Activated CD4-positive, alpha-beta memory T cell treated with anti-CD3 and anti-CD28 coated beads for 36 hours (primary cell): ENCODE measurements around the gene JAZF1. TPM values are rescaled to one million over a fixed set of nuclear protein-coding genes. Genes with fewer than 3 reads are reported as not detected.

Source experiments
- CTCF ChIA-PET: fragments of 350-600 bp; sonication (Branson Sonifier 250); formaldehyde crosslinking; loops from one replicate; lab custom pipeline; 2021; ENCODE audit warnings: antibody characterized with exemption, inconsistent platforms; lab: Charles Lee
- POLR2A ChIA-PET: fragments of 350-600 bp; sonication (Branson Sonifier 250); formaldehyde crosslinking; loops from one replicate; lab custom pipeline; 2021; ENCODE audit warnings: antibody characterized with exemption; lab: Charles Lee
- DNase-seq: peaks from one replicate; pipeline ENCODE4 v3.0.0-alpha.2; 2020
- H3K27ac Mint-ChIP-seq: one replicate; pipeline ENCODE4 v1.8.0; 2021; ENCODE audit warnings: mixed read lengths
- H3K27me3 Mint-ChIP-seq: one replicate; pipeline ENCODE4 v1.8.0; 2021; ENCODE audit warnings: mixed read lengths
- H3K36me3 Mint-ChIP-seq: one replicate; pipeline ENCODE4 v1.8.0; 2021; ENCODE audit warnings: mixed read lengths
- H3K4me1 Mint-ChIP-seq: one replicate; pipeline ENCODE4 v1.8.0; 2021; ENCODE audit warnings: low read depth, mixed read lengths
- H3K4me3 Mint-ChIP-seq: one replicate; pipeline ENCODE4 v1.8.0; 2021; ENCODE audit warnings: mild to moderate bottlenecking, mixed read lengths
- H3K9me3 Mint-ChIP-seq: one replicate; pipeline ENCODE4 v1.8.0; 2021; ENCODE audit warnings: mixed read lengths
- intact Hi-C: fragments of 100-400 bp; cut with micrococcal nuclease; formaldehyde crosslinking; loops from one replicate; pipeline ENCODE4 v1.15.1; 2023
- total RNA-seq, 2 experiments: library from RNA; stranded (reverse); gene quantifications; one replicate each; pipeline ENCODE4 v1.2.3, GENCODE V29; 2021

JAZF1 gene
- total RNA-seq, 2 experiments from 2014 or later, result 3.8 to 4.3 TPM

DNA sequence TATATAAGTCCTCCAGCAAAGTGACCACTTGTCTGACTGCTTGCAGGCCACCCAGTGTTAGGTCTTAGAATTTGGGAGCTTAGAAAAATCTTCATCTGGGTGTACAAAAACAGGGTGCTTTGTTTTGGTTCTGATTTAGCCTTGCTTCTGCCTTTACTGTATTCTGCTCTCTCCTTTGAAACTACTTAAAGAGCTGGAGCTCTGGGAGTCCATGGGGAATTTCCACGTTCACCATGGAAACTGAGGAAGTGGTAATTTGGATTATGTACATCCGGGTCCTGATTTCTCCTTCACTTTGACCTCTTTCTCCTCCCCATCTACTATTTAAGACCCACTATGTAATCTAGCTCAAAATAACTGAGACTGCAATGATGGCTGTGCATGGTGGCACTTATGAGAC is 103.0 kb downstream of the JAZF1 start:
- Mint-ChIP-seq H3K4me3 (no peak overlapping the region), H3K9me3 (no peaks in the 10 kb centered on the region), H3K27ac (no peak overlapping the region), H3K27me3 (no peaks in the 10 kb centered on the region), H3K36me3 (no peaks in the 10 kb centered on the region), H3K4me1 (peaks cover 5% of the 10 kb centered on the region)
- POLR2A ChIA-PET, result no interaction called here
- DNase-seq, result no peak
- intact Hi-C loops, result loop anchor here (2.0 kb wide), 2 partner anchors 37 to 881 kb away; no protein-coding TSS in a partner anchor
- CTCF ChIA-PET, result interaction anchor here (0.6 to 5.5 kb wide), 20 partner anchors 8 to 882 kb away, joined by 3 to 63 read pairs (median 5); no protein-coding TSS in a partner anchor

DNA sequence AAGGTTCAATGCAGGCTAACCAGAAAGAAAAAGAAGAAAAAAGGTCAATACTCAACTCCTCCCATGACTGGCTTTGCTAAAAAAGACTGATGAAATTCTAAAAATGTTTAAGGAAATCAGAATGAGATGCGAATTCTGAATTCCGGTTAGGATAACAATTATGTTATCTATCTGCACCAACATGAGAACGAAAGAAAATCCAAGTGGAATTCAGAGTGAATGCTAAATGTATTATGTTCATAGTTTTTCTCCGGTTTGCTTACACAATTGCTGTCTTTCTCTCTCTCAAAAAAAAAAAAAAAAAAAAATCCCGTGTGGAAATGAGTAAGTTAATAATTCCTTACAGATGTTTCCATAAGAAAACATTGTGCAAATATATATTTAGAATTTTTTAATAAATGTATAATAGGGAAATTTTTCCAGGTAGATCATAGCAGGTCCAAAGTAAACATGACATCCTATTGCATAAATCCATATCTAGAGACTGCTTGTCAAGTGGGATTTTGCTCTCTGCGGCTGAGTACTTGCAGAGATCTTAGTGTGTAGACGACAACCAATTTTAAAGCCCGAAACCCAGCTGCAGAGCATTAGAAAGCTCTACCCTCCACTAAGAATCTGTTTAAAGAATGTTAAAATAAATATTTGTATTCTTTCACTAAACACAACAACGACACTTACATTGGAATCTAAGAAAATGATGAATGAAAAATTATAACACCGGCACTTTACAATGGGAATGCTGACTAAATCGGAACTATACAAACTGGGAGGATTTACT is 104.0 kb downstream of the JAZF1 start:
- no peaks in the 10 kb centered on the region for H3K27me3 Mint-ChIP-seq
- no peaks in the 10 kb centered on the region for H3K9me3 Mint-ChIP-seq
- DNase-seq, result no peak
- no peak overlapping the region for H3K4me3 Mint-ChIP-seq
- ChIA-PET CTCF (interaction anchor here (0.7 to 5.5 kb wide), 10 partner anchors 7 to 881 kb away, joined by 3 to 63 read pairs (median 16); no protein-coding TSS in a partner anchor), POLR2A (no interaction called here)
- H3K27ac Mint-ChIP-seq, result no peak overlapping the region
- intact Hi-C loops, result no loop called here
- no peaks in the 10 kb centered on the region for H3K36me3 Mint-ChIP-seq
- peaks cover 5% of the 10 kb centered on the region for H3K4me1 Mint-ChIP-seq

DNA sequence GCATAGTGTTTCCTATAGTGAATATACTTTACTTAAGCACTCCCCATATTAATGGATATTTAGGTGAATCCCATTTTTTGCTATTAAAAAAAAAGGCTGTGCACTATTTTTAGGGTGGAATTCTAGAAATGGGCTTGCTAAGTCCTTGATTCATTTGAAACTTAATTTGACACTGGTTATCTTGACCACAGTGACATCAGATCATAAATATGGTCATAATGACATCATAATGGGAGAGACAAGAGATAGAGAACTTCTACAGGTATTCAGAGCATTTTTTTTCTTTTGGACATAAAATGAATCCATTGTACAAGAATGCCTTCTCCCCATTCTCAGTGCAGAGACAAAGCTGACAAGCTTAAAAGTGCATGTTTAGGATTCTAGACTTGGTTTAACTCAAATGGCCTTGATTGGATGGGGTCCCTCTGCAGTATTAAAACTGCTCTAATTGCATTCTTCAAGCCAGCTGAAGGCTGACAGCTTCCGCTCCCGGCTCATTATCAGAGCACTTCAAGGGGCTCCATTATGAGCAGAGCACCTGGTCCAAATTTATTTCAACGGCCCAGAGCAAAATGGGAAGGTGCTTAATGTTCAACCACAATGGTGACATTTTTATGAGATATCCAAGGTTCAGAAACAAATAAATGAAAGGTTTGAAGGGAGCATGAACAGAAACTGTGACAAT is 104.8 kb downstream of the JAZF1 start:
- no peak for DNase-seq
- Mint-ChIP-seq H3K27ac (no peak overlapping the region), H3K4me3 (no peak overlapping the region), H3K36me3 (no peaks in the 10 kb centered on the region), H3K4me1 (peaks cover 5% of the 10 kb centered on the region), H3K27me3 (no peaks in the 10 kb centered on the region), H3K9me3 (no peaks in the 10 kb centered on the region)
- ChIA-PET CTCF (interaction anchor here (2.2 to 3.0 kb wide), 3 partner anchors 13 to 880 kb away, joined by 5 to 21 read pairs (median 13); no protein-coding TSS in a partner anchor), POLR2A (no interaction called here)
- intact Hi-C loops, result no loop called here

DNA sequence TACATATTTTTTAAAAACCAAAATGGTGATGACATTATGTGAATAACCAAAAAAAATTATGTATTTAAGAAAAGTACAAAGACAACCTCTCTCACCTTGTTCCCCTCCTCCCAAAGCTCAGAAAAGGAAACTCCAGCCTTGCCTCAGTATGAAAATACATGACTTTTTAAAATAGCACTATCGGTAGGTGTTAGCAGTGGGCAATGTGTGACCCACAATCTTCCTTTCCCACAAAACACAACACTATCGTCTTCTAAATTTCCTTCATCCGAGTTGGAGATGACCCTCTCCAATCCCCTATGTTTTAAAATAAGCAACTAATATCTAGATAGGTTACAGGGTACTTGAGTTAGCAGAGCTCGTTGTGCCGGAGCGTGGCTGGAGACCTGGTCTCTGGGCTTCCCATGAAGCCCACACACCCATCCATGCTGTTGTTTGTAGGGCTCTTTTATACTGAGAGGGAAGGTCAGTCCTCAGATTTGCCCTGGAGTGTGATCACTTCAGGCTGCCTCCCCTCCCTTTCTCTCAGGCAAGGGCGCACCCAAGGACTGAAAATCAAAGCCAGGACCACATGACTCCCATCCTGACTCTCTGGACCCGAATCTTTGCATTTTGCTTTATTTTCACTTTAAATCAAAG is 107.6 kb downstream of the JAZF1 start:
- no peak for DNase-seq
- Mint-ChIP-seq H3K4me1 (peaks cover 3% of the 10 kb centered on the region), H3K9me3 (no peaks in the 10 kb centered on the region), H3K27me3 (no peaks in the 10 kb centered on the region), H3K36me3 (no peaks in the 10 kb centered on the region), H3K27ac (no peak overlapping the region), H3K4me3 (no peak overlapping the region)
- ChIA-PET CTCF (interaction anchor here (1.4 to 4.4 kb wide), 3 partner anchors 12 to 23 kb away, joined by 3 to 29 read pairs (median 25); no protein-coding TSS in a partner anchor), POLR2A (no interaction called here)
- intact Hi-C loops, result no loop called here

DNA sequence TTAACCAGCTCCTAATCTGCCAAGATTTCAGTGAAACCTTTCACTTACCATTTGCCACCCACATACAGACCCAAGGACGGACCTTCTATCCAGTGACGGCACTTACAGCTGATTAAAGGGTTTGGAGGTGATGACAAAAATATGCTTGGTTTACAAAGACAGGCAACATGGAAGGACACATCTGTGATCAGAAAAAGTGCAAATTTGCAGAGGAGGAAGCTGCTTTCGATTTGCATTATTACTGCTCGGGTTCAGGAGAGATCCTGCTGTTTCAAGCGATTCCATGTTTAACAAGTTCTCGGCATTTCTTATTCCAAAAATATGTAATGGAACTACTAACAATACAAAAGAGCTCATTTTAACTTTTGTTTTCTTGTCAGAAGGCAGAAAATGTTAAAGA is 109.0 kb downstream of the JAZF1 start:
- ChIA-PET POLR2A (no interaction called here), CTCF (interaction anchor here (3.5 to 4.4 kb wide), 2 partner anchors 11 to 24 kb away, joined by 25 to 29 read pairs; no protein-coding TSS in a partner anchor)
- Mint-ChIP-seq H3K36me3 (no peaks in the 10 kb centered on the region), H3K4me1 (no peaks in the 10 kb centered on the region), H3K27ac (no peak overlapping the region), H3K9me3 (no peaks in the 10 kb centered on the region), H3K4me3 (no peak overlapping the region), H3K27me3 (no peaks in the 10 kb centered on the region)
- intact Hi-C loops, result no loop called here
- DNase-seq, result no peak

DNA sequence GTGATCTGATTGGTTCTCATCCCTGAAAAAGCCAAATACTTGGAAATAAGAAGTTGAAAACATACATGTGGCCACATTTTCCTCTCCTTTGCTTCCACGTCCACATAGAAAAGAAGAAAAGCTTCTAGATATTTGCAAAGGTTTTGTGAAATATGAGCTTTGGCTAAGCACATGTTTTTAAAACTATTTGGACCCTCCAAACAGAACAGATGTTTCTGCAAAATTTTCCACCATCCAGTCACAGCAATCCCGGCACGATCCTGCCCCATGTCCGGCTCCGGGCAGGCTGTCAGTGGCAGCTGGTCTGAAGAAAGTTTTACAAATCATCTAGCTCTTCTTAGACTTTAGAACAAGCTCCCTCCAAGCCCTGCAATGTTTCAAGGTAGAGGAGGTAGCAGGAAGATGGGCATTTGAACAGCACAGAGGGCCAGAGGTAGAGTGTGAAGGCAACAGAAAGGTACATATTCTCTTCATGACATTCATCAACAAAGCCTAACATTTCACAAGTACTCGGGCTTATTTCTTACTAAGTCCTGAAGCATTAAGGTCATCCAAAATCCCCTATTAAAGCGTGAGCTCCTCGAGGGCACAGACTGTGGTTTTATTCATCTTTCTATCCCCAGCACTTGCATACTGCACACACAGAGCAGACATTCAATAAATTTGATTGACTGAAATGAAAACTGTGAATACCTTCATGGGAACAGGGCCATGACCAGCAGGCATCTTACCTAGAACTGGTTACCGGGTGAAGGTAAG is 110.1 kb downstream of the JAZF1 start:
- Mint-ChIP-seq H3K4me3 (no peak overlapping the region), H3K4me1 (no peaks in the 10 kb centered on the region), H3K27me3 (no peaks in the 10 kb centered on the region), H3K36me3 (no peaks in the 10 kb centered on the region), H3K27ac (no peak overlapping the region), H3K9me3 (no peaks in the 10 kb centered on the region)
- ChIA-PET POLR2A (no interaction called here), CTCF (interaction anchor here (0.6 to 4.4 kb wide), 6 partner anchors 8 to 530 kb away, joined by 3 to 29 read pairs (median 10); no protein-coding TSS in a partner anchor)
- intact Hi-C loops, result no loop called here
- no peak for DNase-seq

DNA sequence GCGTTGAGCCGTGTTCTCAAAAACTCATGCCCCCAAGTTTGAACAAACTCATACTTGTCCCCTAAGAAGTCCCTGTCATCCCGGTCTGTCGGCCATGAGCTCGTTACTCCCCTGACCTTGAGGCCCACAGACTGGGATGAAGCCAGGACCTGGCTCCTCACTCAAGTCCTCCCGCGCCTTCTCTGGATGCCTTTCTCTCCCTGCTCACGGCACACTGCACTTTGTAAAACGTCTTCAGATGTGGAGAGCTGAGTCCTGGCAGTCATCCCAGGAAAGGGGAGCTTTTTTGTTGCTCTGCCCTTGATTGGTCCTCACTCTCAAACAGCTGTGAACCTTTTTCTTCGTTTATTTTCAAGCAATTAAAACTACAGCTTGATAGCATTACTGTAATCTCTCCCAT is 110.8 kb downstream of the JAZF1 start:
- no peaks in the 10 kb centered on the region for H3K9me3 Mint-ChIP-seq
- no peaks in the 10 kb centered on the region for H3K36me3 Mint-ChIP-seq
- ChIA-PET CTCF (interaction anchor here (0.6 to 4.4 kb wide), 7 partner anchors 8 to 529 kb away, joined by 3 to 29 read pairs (median 5); no protein-coding TSS in a partner anchor), POLR2A (no interaction called here)
- H3K27me3 Mint-ChIP-seq, result no peaks in the 10 kb centered on the region
- H3K27ac Mint-ChIP-seq, result no peak overlapping the region
- intact Hi-C loops, result no loop called here
- no peak overlapping the region for H3K4me3 Mint-ChIP-seq
- H3K4me1 Mint-ChIP-seq, result no peaks in the 10 kb centered on the region
- DNase-seq, result no peak

DNA sequence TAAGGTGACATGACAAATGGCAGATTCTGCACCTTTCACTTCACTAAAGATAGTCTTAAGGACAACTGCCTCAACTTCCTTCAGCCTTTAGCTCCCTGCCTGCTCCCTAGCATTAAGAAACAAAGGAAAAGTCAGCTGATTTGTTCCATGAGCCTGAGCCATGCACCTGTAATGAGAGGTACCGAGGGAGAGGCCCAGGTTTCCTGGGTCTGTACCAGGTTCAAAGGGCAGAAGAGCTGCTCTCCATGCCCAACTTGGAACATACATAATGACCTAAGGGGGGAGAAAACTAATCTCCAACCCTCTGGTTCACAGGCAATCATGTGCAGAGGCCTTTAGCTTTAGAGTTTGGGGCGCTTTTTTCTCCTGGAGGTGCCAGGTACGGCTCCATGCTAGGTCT is 111.2 kb downstream of the JAZF1 start:
- ChIA-PET CTCF (interaction anchor here (1.1 to 4.4 kb wide), 6 partner anchors 9 to 49 kb away, joined by 3 to 29 read pairs (median 10); no protein-coding TSS in a partner anchor), POLR2A (no interaction called here)
- Mint-ChIP-seq H3K36me3 (no peaks in the 10 kb centered on the region), H3K27me3 (no peaks in the 10 kb centered on the region), H3K9me3 (no peaks in the 10 kb centered on the region), H3K27ac (no peak overlapping the region), H3K4me3 (no peak overlapping the region), H3K4me1 (no peaks in the 10 kb centered on the region)
- no peak for DNase-seq
- intact Hi-C loops, result no loop called here

DNA sequence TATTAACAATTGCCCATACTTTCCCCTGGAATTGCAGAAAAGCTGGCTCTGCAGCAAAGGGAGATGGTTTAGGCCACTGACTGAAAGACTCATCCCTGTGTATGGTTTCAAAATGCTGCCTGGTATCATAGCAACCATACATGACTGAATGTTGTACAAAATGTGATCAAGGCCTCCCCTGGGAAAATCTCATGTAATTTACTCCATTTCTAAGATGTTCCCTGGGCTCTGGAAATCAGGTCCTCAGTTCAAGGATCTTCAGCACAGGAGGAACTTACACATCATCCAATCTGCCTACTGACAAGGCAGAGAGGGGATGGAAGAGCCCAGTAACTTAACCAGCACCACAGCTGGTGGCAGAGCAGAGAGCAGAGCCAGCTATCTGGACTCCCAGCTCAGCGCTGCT is 111.8 kb downstream of the JAZF1 start:
- Mint-ChIP-seq H3K27ac (no peak overlapping the region), H3K4me1 (no peaks in the 10 kb centered on the region), H3K27me3 (no peaks in the 10 kb centered on the region), H3K36me3 (no peaks in the 10 kb centered on the region), H3K9me3 (no peaks in the 10 kb centered on the region), H3K4me3 (no peak overlapping the region)
- ChIA-PET POLR2A (no interaction called here), CTCF (interaction anchor here (0.7 to 4.4 kb wide), 4 partner anchors 9 to 282 kb away, joined by 3 to 29 read pairs (median 10); no protein-coding TSS in a partner anchor)
- intact Hi-C loops, result no loop called here
- DNase-seq, result no peak

DNA sequence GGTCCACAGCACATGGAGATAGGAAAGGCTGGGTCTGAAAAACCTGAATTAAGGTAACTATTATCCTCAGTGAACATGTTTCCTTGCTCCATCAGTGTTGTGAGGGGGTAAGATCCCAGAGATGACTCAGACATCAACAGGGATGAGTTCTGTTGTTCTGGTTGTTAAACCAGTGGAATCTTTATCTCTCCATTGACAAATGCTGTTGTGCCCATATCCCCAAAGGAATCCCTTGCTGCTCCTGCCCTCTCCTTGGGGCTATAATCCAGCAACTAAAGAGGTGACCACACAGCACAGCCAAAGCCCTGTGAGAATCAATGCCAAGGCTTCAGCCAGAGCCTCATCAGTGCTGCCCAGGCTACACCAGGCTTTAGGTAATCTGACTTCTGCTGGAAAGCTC is 113.4 kb downstream of the JAZF1 start:
- intact Hi-C loops, result no loop called here
- Mint-ChIP-seq H3K9me3 (no peaks in the 10 kb centered on the region), H3K4me3 (no peak overlapping the region), H3K27me3 (no peaks in the 10 kb centered on the region), H3K4me1 (peaks cover 3% of the 10 kb centered on the region), H3K36me3 (no peaks in the 10 kb centered on the region), H3K27ac (no peak overlapping the region)
- CTCF ChIA-PET, result no interaction called here
- POLR2A ChIA-PET, result no interaction called here
- no peak for DNase-seq

DNA sequence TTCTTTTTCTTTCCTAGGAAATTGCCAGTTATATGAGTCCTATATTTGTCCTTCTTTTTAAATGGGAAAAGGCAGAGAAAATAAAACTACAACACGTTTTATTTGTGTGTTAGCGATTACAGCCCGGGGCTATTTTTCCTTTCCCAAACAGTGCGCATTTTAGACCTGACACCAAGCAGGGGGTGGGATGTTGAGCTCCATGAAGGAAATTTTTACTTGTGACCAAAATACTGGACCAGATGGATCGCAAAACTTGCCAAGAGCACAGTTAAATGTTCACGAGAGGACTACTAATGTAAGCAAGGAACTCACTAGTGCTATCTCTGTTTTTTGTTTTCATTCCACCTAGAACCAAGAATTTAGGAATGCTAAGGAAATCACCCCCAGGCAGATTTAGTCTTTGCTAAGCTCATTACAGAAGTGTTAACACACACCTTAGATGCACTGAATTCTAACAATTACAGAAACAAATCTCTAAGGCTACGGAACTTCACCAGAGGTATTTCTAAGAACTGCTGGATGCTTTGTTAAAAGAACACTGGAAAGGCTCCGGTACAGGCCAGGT is 114.8 kb downstream of the JAZF1 start:
- Mint-ChIP-seq H3K27ac (no peak overlapping the region), H3K36me3 (no peaks in the 10 kb centered on the region), H3K27me3 (no peaks in the 10 kb centered on the region), H3K4me3 (no peak overlapping the region), H3K9me3 (no peaks in the 10 kb centered on the region), H3K4me1 (peaks cover 3% of the 10 kb centered on the region)
- DNase-seq, result no peak
- ChIA-PET CTCF (interaction anchor here (1.4 kb wide), 1 partner anchor 31 kb away, joined by 3 read pairs; no protein-coding TSS in a partner anchor), POLR2A (no interaction called here)
- intact Hi-C loops, result no loop called here
